Stimulated activated CD8-positive, alpha-beta memory T cell treated with anti-CD3 and anti-CD28 coated beads, Interleukin-4, amount 100 ng/mL, for 24 hours (primary cell): ENCODE data around the gene MYNN.

Experiments used
- DNase-seq: peaks from one replicate; pipeline ENCODE4 v3.0.0-alpha.2; 2020; ENCODE audit warnings: low read depth

Gene MYNN

GRCh38 chr3:169777822-169778221 lies 4.6 kb downstream of the MYNN start:
- DNase-seq: no peak

- DNase-seq: no peak
Observed at GRCh38 chr3:169780742-169781141, 7.5 kb downstream of the MYNN start.

GRCh38 chr3:169781209-169781855 lies 8.1 kb downstream of the MYNN start:
- no peak for DNase-seq

GRCh38 chr3:169787120-169787519 lies 13.9 kb downstream of the MYNN start:
- DNase-seq: no peak

GRCh38 chr3:169787791-169788190 lies 14.6 kb downstream of the MYNN start:
- no peak for DNase-seq

- DNase-seq: no peak
Observed at GRCh38 chr3:169790219-169790618, 17.0 kb downstream of the MYNN start.

GRCh38 chr3:169790687-169791429 lies 17.7 kb downstream of the MYNN start:
- no peak for DNase-seq

GRCh38 chr3:169792359-169792758 lies 19.2 kb downstream of the MYNN start:
- no peak for DNase-seq

- no peak for DNase-seq
Observed at GRCh38 chr3:169804681-169805080, 31.5 kb downstream of the MYNN start.

GRCh38 chr3:169809230-169809795 lies 36.1 kb downstream of the MYNN start:
- DNase-seq: no peak

- DNase-seq: no peak
Observed at GRCh38 chr3:169811631-169812331, 38.6 kb downstream of the MYNN start.

GRCh38 chr3:169812332-169813235 lies 39.4 kb downstream of the MYNN start, which contains the start of the genes LRRC34 and LRRIQ4:
Gene LRRC34 (minus strand): TSS chr3:169812904. CDS start chr3:169812548, 356 bp downstream.
Gene LRRIQ4 (plus strand): TSS chr3:169812870. CDS start chr3:169821922, 9,052 bp downstream.
- peak; percentile 64 for DNase-seq

- no peak for DNase-seq
Observed at GRCh38 chr3:169813278-169813677, 40.1 kb downstream of the MYNN start.

GRCh38 chr3:169813757-169814517 lies 40.7 kb downstream of the MYNN start:
- peak; percentile 56 for DNase-seq

GRCh38 chr3:169815590-169816150 lies 42.5 kb downstream of the MYNN start:
- DNase-seq: no peak

- no peak for DNase-seq
Observed at GRCh38 chr3:169818316-169818715, 45.1 kb downstream of the MYNN start.

- DNase-seq: no peak
Observed at GRCh38 chr3:169822091-169822490, 48.9 kb downstream of the MYNN start.

GRCh38 chr3:169822540-169822939 lies 49.3 kb downstream of the MYNN start:
- no peak for DNase-seq

GRCh38 chr3:169822983-169823382 lies 49.8 kb downstream of the MYNN start:
- DNase-seq: no peak

GRCh38 chr3:169825316-169825715 lies 52.1 kb downstream of the MYNN start:
- DNase-seq: no peak
